ENCODE measurements around the gene PCDHGC4. TPM values are rescaled to one million over a fixed set of nuclear protein-coding genes. Genes with fewer than 3 reads are reported as not detected.

Gene PCDHGC4
- total and polyA plus RNA-seq, 7 donors: 0.06 to 1.2 (median 0.36) TPM; not detected in 1

DNA sequence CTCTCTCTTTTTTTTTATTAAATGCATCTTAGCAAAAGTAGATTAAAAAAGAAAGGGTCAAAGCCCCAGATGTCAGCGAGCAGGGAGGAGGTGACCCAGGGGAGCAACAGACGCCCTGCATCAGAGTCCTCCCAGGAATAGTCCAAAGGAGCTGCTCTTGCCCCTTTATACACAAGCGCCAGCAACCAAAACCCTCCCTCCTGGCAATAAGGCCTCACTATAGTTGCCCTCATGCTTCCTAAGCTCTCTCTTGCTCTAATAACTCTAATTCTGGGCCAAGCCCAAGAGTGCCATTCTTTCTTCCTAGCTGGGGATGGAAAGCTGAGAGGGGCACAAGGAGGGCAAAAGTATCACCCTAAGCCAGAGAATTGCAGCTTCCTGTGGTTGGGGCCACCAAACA is 30.3 kb downstream of the PCDHGC4 start:
- Histone ChIP-seq H3K36me3 (ENCODE audit: insufficient read depth in 1 of 2, low read depth in 1 of 2) (peaks cover 10 to 57% of the 10 kb centered on the region in 2 donors), H3K4me1 (peaks cover 69% of the 10 kb centered on the region), H3K9me3 (no peaks in the 10 kb centered on the region), H3K27ac (peak overlapping the region; percentile 90), H3K27me3 (ENCODE audit: insufficient read depth in 3 of 3, low read length in 2 of 3) (no peaks in the 10 kb centered on the region), H3K4me3 (no peak overlapping the region)
- ATAC-seq (no peak), DNase-seq (no peak)
- intact Hi-C loops (cut with DNase I): no loop called here
- WGBS, 3 donors: 60 to 76% (median 63%) methylated on average over 3 of the region's 3 CpGs
- TF ChIP-seq, protein P1, sequence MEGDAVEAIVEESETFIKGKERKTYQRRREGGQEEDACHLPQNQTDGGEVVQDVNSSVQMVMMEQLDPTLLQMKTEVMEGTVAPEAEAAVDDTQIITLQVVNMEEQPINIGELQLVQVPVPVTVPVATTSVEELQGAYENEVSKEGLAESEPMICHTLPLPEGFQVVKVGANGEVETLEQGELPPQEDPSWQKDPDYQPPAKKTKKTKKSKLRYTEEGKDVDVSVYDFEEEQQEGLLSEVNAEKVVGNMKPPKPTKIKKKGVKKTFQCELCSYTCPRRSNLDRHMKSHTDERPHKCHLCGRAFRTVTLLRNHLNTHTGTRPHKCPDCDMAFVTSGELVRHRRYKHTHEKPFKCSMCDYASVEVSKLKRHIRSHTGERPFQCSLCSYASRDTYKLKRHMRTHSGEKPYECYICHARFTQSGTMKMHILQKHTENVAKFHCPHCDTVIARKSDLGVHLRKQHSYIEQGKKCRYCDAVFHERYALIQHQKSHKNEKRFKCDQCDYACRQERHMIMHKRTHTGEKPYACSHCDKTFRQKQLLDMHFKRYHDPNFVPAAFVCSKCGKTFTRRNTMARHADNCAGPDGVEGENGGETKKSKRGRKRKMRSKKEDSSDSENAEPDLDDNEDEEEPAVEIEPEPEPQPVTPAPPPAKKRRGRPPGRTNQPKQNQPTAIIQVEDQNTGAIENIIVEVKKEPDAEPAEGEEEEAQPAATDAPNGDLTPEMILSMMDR (IDR thresholded peaks at IDR 0.05): no peak

DNA sequence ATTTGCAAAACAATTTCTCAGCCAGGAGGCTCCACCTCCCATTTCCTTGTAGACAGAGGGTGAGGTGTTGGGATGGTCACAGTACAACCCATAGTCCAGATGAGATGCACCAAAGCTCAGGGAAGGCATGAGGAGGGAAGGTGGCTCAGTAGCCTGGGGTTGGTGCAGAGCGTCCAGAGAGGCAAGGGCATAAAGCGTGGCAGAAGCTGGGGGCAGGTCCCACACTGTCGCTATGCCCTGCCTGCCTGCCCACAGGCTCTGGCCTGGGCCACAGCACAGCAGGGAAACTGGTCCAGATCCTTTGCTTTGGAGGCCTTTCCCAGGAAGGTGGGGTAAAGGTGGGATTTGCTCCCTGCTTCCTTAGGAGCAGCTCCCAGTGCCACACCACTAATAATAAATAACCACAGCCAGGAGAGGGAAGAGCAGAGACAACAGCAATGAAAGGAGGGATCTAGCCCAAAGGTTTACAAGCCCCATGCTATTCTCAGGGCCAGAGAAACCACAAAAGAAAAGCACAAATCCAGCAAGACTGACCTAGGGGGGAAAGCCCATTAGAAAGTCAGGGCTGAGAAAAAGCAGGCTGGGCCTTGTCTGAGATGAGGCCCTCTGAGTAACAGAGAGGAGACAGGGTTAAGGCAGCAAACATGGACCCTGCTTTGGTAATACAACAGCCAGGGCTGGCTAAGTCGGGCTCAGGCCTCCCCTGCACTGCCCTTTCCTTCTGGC is 31.3 kb downstream of the PCDHGC4 start:
- Histone ChIP-seq H3K4me3 (no peak overlapping the region), H3K9me3 (no peaks in the 10 kb centered on the region), H3K27ac (peak overlapping the region; percentile 90), H3K36me3 (ENCODE audit: insufficient read depth in 1 of 2, low read depth in 1 of 2) (peaks cover 10 to 52% of the 10 kb centered on the region in 2 donors), H3K4me1 (peaks cover 79% of the 10 kb centered on the region), H3K27me3 (ENCODE audit: insufficient read depth in 3 of 3, low read length in 2 of 3) (no peaks in the 10 kb centered on the region)
- intact Hi-C loops (cut with DNase I): no loop called here
- DNase-seq: no peak
- TF ChIP-seq, protein P1 (IDR thresholded peaks at IDR 0.05): no peak
- no peak for ATAC-seq
- WGBS, 3 donors: 70 to 83% (median 78%) methylated on average over 4 of the region's 4 CpGs

DNA sequence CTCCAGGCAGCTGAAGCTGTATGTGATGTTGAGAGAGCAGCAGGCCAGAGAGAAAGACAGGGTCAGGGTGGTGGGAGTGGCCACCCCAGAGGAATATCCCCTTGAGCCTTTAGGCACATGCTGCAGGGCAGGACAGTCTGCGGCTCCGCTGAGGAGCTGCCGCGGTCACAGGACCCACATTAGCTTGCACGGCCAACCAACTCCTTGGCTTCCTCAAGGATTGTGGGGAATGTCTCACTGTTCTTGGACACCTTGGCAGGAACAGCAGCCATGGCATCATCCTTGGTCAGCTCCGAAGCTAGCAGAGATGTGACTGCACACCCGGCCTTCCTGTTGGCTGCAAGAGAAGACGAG is 31.8 kb downstream of the PCDHGC4 start:
- Histone ChIP-seq H3K4me1 (peaks cover 85% of the 10 kb centered on the region), H3K27me3 (ENCODE audit: insufficient read depth in 3 of 3, low read length in 2 of 3) (no peaks in the 10 kb centered on the region), H3K4me3 (no peak overlapping the region), H3K36me3 (ENCODE audit: insufficient read depth in 1 of 2, low read depth in 1 of 2) (peaks cover 6 to 46% of the 10 kb centered on the region in 2 donors), H3K9me3 (no peaks in the 10 kb centered on the region), H3K27ac (peak overlapping the region; percentile 90)
- DNase-seq: peak in 1 of 2 donors; percentile 38
- intact Hi-C loops (cut with DNase I): no loop called here
- TF ChIP-seq, protein P1 (IDR thresholded peaks at IDR 0.05): no peak
- WGBS, 3 donors: 54 to 65% (median 57%) methylated on average over 8 of the region's 8 CpGs
- ATAC-seq: no peak

DNA sequence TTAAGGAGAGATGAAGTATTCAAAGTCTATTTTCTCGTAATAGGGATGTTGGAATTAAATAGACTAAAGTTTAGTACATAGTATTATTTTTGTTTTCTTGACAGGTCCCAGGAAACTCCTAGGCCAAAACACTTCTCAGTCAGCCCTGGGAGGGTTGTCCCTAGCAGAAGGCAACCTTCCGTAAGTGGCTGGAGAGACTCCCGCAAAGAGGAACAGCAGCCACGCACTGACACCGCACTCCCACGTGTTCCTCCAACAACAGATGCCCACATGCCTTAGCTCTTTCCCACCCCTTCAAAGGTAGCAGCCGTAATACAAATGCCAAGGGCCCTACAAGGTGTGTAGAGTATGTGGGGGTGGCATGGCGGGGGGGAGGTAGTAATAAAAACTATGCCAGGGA is 32.5 kb downstream of the PCDHGC4 start:
- Histone ChIP-seq H3K4me3 (no peak overlapping the region), H3K27ac (peak overlapping the region; percentile 90), H3K4me1 (peaks cover 86% of the 10 kb centered on the region), H3K36me3 (ENCODE audit: insufficient read depth in 1 of 2, low read depth in 1 of 2) (peaks cover 7 to 47% of the 10 kb centered on the region in 2 donors), H3K27me3 (ENCODE audit: insufficient read depth in 3 of 3, low read length in 2 of 3) (no peaks in the 10 kb centered on the region), H3K9me3 (no peaks in the 10 kb centered on the region)
- TF ChIP-seq, protein P1 (IDR thresholded peaks at IDR 0.05): no peak
- WGBS, 3 donors: 60 to 72% (median 68%) methylated on average over 8 of the region's 8 CpGs
- no peak for DNase-seq
- no peak for ATAC-seq
- intact Hi-C loops (cut with DNase I): no loop called here

All from psoas muscle (tissue), 8 donors.